IPS-20b (cell line): ENCODE data around the gene RCL1.
A peak's percentile ranks its signal among the peaks of the same experiment; 100 is the strongest.
"Not testable (repeated sequence)": the region's sequence is repeated elsewhere in the genome, so short reads cannot be mapped to it uniquely, and the experiment has no call there.

Experiments
- H3K27ac ChIP-seq: one replicate; pipeline ENCODE4 v1.5.1; 2013; ENCODE audit warnings: low read length
- H3K27me3 ChIP-seq: 2 replicates; pipeline ENCODE4 v1.6.1; 2013; ENCODE audit warnings: mild to moderate bottlenecking, low read length, inconsistent platforms; ENCODE audit not compliant: insufficient read depth
- H3K36me3 ChIP-seq: 2 replicates; pipeline ENCODE4 v1.6.1; 2013; ENCODE audit warnings: low read depth, mild to moderate bottlenecking, inconsistent platforms, low read length, moderate library complexity; ENCODE audit not compliant: insufficient read depth
- H3K4me1 ChIP-seq: 2 replicates; pipeline ENCODE4 v1.6.1; 2013; ENCODE audit warnings: mild to moderate bottlenecking, control low read depth, inconsistent platforms, low read length, moderate library complexity; ENCODE audit not compliant: insufficient read depth
- H3K4me3 ChIP-seq: 2 replicates; pipeline ENCODE4 v1.5.1; 2013; ENCODE audit warnings: mild to moderate bottlenecking, low read length, inconsistent platforms
- H3K9ac ChIP-seq: 2 replicates; pipeline ENCODE4 v1.6.1; 2013; ENCODE audit warnings: low read depth, mild to moderate bottlenecking, inconsistent platforms, low read length, moderate library complexity
- H3K9me3 ChIP-seq: 2 replicates; pipeline ENCODE4 v1.6.1; 2013; ENCODE audit warnings: mild to moderate bottlenecking, low read depth, low read length, inconsistent platforms; ENCODE audit not compliant: insufficient read depth

RCL1 gene, protein sequence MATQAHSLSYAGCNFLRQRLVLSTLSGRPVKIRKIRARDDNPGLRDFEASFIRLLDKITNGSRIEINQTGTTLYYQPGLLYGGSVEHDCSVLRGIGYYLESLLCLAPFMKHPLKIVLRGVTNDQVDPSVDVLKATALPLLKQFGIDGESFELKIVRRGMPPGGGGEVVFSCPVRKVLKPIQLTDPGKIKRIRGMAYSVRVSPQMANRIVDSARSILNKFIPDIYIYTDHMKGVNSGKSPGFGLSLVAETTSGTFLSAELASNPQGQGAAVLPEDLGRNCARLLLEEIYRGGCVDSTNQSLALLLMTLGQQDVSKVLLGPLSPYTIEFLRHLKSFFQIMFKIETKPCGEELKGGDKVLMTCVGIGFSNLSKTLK

DNA sequence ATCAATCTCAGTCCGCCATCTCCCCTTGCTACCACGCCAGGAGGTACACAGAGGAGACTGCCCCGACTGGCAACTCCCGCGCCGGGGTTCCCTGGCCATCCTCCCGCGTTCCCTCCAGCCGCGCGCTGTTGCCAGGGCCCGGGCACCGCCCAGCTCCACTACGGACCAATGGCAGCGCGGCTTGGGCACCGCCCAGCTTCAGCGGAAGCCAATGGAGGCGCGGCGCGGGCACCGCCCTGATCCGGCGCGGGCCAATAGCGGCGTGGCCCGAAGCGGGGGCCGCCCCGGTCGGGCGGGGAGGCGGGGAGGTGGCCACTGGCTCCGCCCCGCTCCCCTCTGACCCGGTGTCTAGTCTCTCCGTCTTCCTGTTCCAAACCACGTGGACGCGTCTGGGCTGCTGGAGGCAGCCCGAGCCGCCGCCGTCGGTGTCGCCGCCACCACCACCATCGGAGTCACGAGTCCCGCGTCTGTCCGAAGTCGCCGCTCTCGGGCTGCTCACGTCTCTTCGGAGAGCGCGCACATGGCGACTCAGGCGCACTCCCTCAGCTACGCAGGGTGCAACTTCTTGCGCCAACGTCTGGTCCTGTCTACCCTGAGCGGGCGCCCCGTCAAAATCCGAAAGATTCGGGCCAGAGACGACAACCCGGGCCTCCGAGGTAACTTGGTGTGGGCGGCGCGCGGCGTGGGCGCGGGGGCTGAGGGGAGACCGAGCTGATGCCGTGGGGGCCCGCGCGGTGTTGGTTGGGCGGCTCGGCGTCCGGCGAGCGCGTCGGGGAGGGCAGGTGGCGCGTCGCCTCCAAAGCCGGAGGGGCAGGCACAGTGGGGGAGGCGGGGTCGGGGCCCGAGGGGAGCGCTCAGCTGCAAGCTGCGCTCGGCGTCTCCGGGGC, at the start of gene RCL1:
TSS of gene RCL1 (plus strand) at position 373 of the 887 bp plus-strand sequence. CDS start at position 521, 148 bp downstream.
- Histone ChIP-seq H3K27ac (no peak within 1 kb of the TSS), H3K4me1 (peaks cover 16% of the 10 kb centered on the region), H3K27me3 (peaks cover 6% of the 10 kb centered on the region; the same call in 1 of the 2 replicates), H3K9me3 (no peaks in the 10 kb centered on the region), H3K4me3 (peak within 1 kb of the TSS; percentile 95), H3K36me3 (no peaks in the 10 kb centered on the region), H3K9ac (peak within 1 kb of the TSS; percentile 86)

DNA sequence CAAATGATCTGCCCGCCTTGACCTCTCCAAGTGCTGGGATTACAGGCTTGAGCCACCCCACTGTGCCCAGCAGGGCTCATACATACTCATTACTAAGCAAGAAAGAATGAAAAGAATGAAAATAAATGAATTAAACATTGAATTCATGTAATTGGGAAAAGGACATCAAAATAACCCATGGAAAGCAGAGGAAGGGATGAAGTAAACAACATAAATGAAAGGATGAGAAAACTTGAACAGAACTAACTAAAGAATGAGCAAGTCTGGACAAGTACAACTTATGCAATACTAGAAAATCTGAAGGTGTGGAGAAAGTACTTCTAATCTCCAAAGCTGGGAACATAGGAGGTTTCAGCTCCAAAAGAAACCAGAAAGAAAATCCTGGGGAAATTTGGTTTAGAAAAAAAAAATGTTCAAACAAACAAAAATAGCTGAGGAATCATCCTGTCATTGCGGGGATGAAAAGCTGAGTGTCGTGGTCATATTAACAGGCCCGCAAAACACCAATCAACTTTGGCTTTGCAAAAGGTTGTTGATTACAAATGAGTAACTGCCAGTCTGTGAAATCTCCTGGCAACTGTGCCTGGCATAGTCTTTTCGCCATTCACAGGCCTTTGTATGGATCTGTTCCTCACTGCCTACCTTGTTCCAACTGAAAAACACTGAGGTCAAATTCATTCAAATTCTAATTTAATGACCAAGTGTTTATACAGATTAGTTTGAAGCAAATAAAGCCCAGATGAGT, 49.4 kb upstream of the RCL1 start:
- Histone ChIP-seq H3K4me3 (peak overlapping the region; percentile 8; the same call in 1 of the 2 replicates), H3K27me3 (no peaks in the 10 kb centered on the region), H3K9ac (peak overlapping the region; percentile 1; the same call in 1 of the 2 replicates), H3K27ac (no peak overlapping the region), H3K36me3 (no peaks in the 10 kb centered on the region), H3K4me1 (peaks cover 10% of the 10 kb centered on the region; the same call in 1 of the 2 replicates), H3K9me3 (no peaks in the 10 kb centered on the region)

DNA sequence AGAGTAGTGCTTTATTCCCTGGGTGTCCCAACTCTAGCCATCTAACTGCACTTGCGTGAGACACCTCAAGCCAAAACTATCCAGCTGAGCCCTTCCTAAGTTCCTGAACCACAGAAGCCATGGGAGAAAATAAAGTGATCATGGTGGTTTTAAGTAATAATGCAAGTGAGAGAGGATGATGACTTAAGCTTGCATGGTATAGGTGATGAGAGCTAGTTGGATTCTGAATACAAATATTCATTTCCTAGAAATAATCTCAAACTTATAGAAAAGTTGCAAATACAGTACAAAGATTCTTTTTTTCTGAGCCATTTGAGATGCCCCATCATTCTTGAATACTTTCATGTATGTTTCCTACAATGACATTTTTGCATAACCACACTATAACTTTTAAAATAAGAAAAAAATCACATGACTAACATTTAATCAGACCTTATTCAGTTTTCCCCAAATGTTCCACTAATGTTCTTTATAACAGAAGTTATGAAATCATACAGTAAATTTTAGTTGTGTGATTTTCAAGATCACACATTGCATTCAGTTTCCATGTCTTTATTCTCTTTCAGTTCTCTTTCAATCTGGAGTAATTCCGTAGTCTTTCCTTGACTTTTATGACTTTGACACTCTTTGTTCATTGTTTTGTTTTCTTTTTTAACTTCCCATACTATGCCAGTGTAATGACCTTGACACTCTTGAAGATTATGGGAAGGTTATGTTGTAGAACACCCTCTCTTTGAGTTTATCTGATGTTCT, 46.3 kb upstream of the RCL1 start:
- Histone ChIP-seq H3K36me3 (no peaks in the 10 kb centered on the region), H3K4me3 (no peak overlapping the region), H3K4me1 (peaks cover 10% of the 10 kb centered on the region; the same call in 1 of the 2 replicates), H3K27ac (no peak overlapping the region), H3K9ac (no peak overlapping the region), H3K9me3 (no peaks in the 10 kb centered on the region), H3K27me3 (no peaks in the 10 kb centered on the region)

DNA sequence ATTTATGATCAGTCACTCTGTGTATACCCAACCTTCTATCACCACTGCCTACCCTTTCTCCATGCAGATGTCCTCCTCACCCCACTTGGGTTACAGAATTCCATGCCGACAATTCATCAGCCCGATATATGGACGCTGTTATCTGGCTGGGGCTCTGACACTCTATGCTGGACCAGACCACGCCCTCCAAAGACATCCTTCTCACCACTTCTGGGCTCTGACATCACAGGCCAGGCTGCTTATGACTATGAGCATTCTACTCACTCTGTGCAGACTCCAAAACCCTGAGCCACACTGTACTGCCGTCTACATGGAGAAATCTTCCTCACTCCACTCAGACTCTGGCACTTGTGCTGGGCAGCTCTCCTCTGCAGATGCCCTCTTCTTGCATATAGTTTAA, 44.1 kb upstream of the RCL1 start:
- Histone ChIP-seq H3K36me3 (no peaks in the 10 kb centered on the region), H3K9ac (no peak overlapping the region), H3K9me3 (no peaks in the 10 kb centered on the region), H3K4me1 (no peaks in the 10 kb centered on the region), H3K27ac (no peak overlapping the region), H3K4me3 (no peak overlapping the region), H3K27me3 (no peaks in the 10 kb centered on the region)

DNA sequence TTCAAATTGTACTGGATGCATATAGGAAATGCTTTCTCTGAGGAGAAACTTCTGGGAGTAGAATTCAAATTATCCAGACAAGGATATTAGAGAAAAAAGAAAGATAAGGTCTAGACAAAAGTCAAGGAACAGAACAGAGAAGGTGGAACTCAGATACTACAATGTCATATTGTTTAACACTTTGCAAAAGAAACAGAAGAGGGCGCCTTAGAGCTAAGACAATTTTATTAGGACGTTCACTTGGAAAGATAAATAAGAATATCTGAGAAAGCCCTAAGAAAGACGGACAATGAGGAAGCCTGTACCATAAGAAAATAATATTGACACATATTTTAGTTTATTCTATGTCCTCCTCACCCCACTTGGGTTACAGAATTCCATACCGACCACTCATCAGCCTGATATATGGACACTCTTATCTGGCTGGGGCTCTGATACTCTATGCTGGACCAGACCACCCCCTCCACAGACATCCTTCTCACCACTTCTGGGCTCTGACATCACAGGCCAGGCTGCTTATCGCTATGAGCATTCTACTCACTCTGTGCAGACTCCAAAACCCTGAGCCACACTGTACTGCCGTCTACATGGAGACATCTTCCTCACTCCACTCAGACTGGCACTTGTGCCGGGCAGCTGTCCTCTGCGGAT, 42.6 kb upstream of the RCL1 start:
- Histone ChIP-seq H3K36me3 (no peaks in the 10 kb centered on the region), H3K4me3 (no peak overlapping the region), H3K27me3 (no peaks in the 10 kb centered on the region), H3K4me1 (no peaks in the 10 kb centered on the region), H3K27ac (no peak overlapping the region), H3K9ac (no peak overlapping the region), H3K9me3 (no peaks in the 10 kb centered on the region)

DNA sequence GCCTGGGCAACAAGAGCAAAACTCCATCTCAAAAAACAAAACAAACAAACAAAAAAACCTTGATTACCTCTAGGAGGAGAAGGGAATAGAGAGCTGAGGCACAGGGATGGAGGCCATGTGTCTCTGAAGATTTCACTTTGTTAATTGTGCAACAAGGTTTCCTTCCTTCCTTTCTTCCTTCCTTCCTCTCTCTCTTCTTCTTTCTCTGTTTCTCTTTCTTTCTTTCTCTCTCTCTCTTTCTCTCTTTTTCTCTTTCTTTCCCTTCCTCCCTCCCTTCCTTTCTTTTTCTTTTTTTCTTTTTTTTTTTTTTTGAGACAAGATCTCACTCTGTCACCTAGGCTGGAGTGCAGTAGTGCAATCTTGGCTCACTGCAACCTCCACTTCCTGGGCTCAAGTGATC, 38.2 kb upstream of the RCL1 start:
- H3K27me3 ChIP-seq, H3K4me3 ChIP-seq, H3K9me3 ChIP-seq, H3K9ac ChIP-seq, H3K4me1 ChIP-seq, H3K36me3 ChIP-seq, H3K27ac ChIP-seq: not testable (repeated sequence)

DNA sequence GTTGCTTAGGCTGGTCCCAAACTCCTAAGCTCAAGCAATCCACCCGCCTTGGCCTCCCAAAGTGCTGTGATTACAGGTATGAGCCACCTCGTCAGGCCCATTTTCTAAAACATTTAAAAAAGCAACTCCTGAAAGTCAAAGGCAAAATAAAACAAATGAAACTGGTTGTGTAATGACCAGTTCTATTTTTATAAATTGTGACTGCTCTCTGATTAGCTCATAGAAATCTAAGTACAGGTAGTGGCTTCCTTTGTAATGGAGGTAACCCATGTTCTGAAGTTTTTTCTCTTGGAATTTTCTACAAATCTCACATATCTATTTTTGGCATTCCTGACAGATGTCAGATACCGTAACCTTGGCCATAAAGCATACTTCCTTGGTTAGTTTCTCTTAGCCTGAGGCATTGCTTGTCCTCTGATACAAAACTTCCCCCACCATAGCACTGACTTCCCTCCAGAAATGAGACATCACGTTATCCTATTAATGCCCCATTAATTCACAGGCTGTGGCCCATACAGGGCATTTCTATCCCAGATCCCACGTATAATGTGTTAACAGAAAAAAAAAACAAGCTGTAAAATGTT, 37.6 kb upstream of the RCL1 start:
- Histone ChIP-seq H3K27ac (no peak overlapping the region), H3K4me1 (no peaks in the 10 kb centered on the region)

DNA sequence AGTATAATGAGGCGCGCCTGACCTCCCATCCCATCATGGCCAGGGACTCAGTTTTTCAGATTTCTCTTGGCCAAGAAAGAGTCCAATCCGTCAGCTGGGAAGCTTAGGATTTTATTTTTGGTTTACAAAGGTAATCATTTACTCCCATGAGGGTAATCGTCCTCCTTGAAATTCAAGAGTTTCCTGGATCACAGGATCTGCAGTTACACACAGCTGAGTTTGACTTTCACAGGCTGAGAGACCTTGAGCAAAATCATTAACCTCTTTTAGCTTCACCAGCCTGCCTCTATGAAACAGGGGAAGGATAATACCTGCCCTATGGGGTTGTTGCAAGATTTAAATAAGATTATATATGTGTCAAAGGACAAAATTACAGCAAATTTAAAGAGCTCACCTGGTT, 36.3 kb upstream of the RCL1 start:
- Histone ChIP-seq H3K4me1 (no peaks in the 10 kb centered on the region), H3K4me3 (no peak overlapping the region), H3K27ac (no peak overlapping the region), H3K36me3 (no peaks in the 10 kb centered on the region), H3K9me3 (no peaks in the 10 kb centered on the region), H3K9ac (no peak overlapping the region), H3K27me3 (no peaks in the 10 kb centered on the region)

More for the DNA sequence above, 37.6 kb upstream of the RCL1 start:
- Histone ChIP-seq H3K4me3 (no peak overlapping the region), H3K27me3 (no peaks in the 10 kb centered on the region), H3K9me3 (no peaks in the 10 kb centered on the region), H3K9ac (no peak overlapping the region), H3K36me3 (no peaks in the 10 kb centered on the region)

DNA sequence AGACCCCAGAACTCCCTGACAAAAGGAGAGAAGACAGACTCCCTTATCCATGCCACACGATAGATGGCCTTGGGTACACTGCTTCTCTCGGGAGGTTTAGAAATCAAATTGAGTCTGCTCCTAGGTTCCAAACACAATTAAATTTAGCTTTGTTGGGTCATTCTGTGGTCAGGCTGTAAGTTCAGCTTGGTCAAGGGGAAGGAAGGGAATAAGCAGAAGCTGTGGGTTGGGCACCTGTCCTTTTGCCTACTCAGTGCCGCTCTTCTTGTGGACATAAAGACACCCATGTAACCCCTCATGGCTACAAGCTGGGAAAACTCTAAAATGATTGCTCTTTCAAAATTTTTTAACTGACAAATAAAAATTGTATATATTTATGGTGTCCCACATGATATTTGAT, 32.6 kb upstream of the RCL1 start:
- no peaks in the 10 kb centered on the region for H3K36me3 ChIP-seq
- no peak overlapping the region for H3K9ac ChIP-seq
- H3K9me3 ChIP-seq: no peaks in the 10 kb centered on the region
- H3K27ac ChIP-seq: no peak overlapping the region
- H3K4me1 ChIP-seq: peaks cover 7% of the 10 kb centered on the region; the same call in 1 of the 2 replicates
- no peak overlapping the region for H3K4me3 ChIP-seq
- no peaks in the 10 kb centered on the region for H3K27me3 ChIP-seq

DNA sequence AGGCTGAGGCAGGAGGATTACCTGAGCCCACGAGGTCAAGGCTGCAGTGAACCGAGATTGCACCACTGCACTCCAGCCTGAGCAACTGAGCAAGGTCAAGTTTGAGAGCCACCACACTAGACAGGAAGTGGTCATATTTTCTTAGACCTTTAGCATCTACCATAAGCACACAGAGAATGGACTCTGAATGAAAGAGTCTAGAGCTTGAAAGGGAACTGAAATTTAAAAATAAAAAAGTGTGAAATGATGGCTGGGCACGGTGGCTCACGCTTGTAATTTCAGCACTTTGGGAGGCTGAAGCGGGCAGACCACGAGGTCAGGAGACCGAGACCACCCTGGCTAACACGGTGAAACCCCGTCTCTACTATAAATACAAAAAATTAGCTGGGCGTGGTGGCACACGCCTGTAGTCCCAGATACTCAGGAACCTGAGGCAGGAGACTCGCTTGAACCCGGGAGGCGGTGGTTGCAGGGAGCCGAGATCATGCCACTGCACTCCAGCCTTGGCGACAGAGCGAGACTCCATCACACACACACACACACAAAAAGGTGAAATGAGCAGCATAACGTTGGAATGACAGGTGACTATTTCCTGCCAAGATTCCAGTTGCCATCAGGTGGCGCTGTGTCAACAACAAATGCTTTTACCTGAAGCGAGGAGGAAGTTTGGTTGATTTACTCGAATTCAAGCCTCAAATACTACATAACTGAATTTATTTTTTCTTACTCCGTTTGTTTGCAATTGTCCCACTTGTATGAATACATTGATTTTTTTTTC, 30.4 kb upstream of the RCL1 start:
- no peaks in the 10 kb centered on the region for H3K9me3 ChIP-seq
- no peak overlapping the region for H3K27ac ChIP-seq
- H3K4me1 ChIP-seq: peaks cover 7% of the 10 kb centered on the region; the same call in 1 of the 2 replicates
- H3K36me3 ChIP-seq: no peaks in the 10 kb centered on the region
- peak overlapping the region; percentile 10; the same call in 1 of the 2 replicates for H3K4me3 ChIP-seq
- no peaks in the 10 kb centered on the region for H3K27me3 ChIP-seq
- H3K9ac ChIP-seq: no peak overlapping the region
